Uterus (tissue), 2 donors: Measurements from ENCODE around the gene ASCC1.
"Not testable (repeated sequence)": the region's sequence is repeated elsewhere in the genome, so short reads cannot be mapped to it uniquely, and the experiment has no call there.

ENCODE experiments used
- CTCF ChIP-seq, 4 experiments: fragments of 200-600 bp in 2 of 4; fragments of 450-650 bp in 2 of 4; sonication (generic) in 2 of 4; IDR thresholded peaks; one replicate each; pipeline ENCODE4 v1.5.1; 2016 to 2019; ENCODE audit warnings: antibody characterized with exemption in 4 of 4, mild to moderate bottlenecking in 2 of 4, moderate library complexity in 1 of 4
- POLR2A ChIP-seq, 2 donors: fragments of 450-650 bp; IDR thresholded peaks; one replicate each; pipeline ENCODE4 v1.6.1; 2016; ENCODE audit warnings: antibody characterized with exemption in 2 of 2, mild to moderate bottlenecking in 1 of 2, moderate library complexity in 1 of 2

GRCh38 chr10:72136225-72136624 lies 79.9 kb downstream of the ASCC1 start:
- TF ChIP-seq CTCF, POLR2A (IDR thresholded peaks at IDR 0.05): not testable (repeated sequence)
